Cerebellar cortex (tissue), 1 donor: ENCODE results near the gene SCGN.

ENCODE experiments used
- DNase-seq: peaks from one replicate; pipeline ENCODE4 v3.0.0-alpha.2; 2015; ENCODE audit warnings: low spot score

SCGN gene

GRCh38 chr6:25640891-25641290, 11.1 kb upstream of the SCGN start:
- peak; percentile 68 for DNase-seq

- no peak for DNase-seq
Observed at GRCh38 chr6:25641377-25641776, 10.6 kb upstream of the SCGN start.

GRCh38 chr6:25641940-25642666, 9.9 kb upstream of the SCGN start:
- DNase-seq, result no peak

- no peak for DNase-seq
Observed at GRCh38 chr6:25642667-25643328, 9.2 kb upstream of the SCGN start.

- DNase-seq, result no peak
Observed at GRCh38 chr6:25645916-25646315, 6.1 kb upstream of the SCGN start.

- no peak for DNase-seq
Observed at GRCh38 chr6:25649611-25650010, 2.4 kb upstream of the SCGN start.

- DNase-seq, result peak; percentile 36
Observed at GRCh38 chr6:25655723-25656122, 3.7 kb downstream of the SCGN start.

- peak; percentile 80 for DNase-seq
Observed at GRCh38 chr6:25659633-25660368, 7.8 kb downstream of the SCGN start.

- DNase-seq, result no peak
Observed at GRCh38 chr6:25660512-25660911, 8.5 kb downstream of the SCGN start.

- DNase-seq, result no peak
Observed at GRCh38 chr6:25661129-25661779, 9.2 kb downstream of the SCGN start.

GRCh38 chr6:25665455-25665854, 13.4 kb downstream of the SCGN start:
- DNase-seq, result no peak

- no peak for DNase-seq
Observed at GRCh38 chr6:25669413-25669812, 17.4 kb downstream of the SCGN start.

- no peak for DNase-seq
Observed at GRCh38 chr6:25670208-25670607, 18.2 kb downstream of the SCGN start.

GRCh38 chr6:25670793-25671513, 18.9 kb downstream of the SCGN start:
- DNase-seq, result no peak

GRCh38 chr6:25671652-25672051, 19.6 kb downstream of the SCGN start:
- no peak for DNase-seq

GRCh38 chr6:25675167-25675566, 23.2 kb downstream of the SCGN start:
- DNase-seq, result no peak

- DNase-seq, result no peak
Observed at GRCh38 chr6:25676775-25677174, 24.8 kb downstream of the SCGN start.

GRCh38 chr6:25681848-25682247, 29.8 kb downstream of the SCGN start:
- DNase-seq, result no peak

- DNase-seq, result no peak
Observed at GRCh38 chr6:25682324-25682723, 30.3 kb downstream of the SCGN start.

GRCh38 chr6:25684565-25684964, 32.5 kb downstream of the SCGN start:
- DNase-seq, result no peak

- no peak for DNase-seq
Observed at GRCh38 chr6:25685251-25685650, 33.2 kb downstream of the SCGN start.

- no peak for DNase-seq
Observed at GRCh38 chr6:25685896-25686295, 33.9 kb downstream of the SCGN start.
